Panc1 (cell line): ENCODE measurements around the gene REX1BD. TPM values are rescaled to one million over a fixed set of nuclear protein-coding genes. Genes with fewer than 3 reads are reported as not detected.
A peak's percentile ranks its signal among the peaks of the same experiment; 100 is the strongest.

ENCODE experiments used
- ATAC-seq: fragments of 200-7000 bp; cut with Tn5 transposase; 2 replicates; pipeline ENCODE4 v1.9.1; 2020; ENCODE audit warnings: mild to moderate bottlenecking, moderate library complexity
- BruUV-seq: library from RNA; stranded (reverse); fragments of 400-500 nt; replicated peaks from 2 replicates; lab custom pipeline; 2021; lab: Mats Ljungman, UMichigan
- CTCF ChIA-PET: fragments of 300-600 bp; sonication (Branson Sonifier 250); formaldehyde crosslinking; loops from one replicate; lab custom pipeline; 2022; ENCODE audit warnings: antibody characterized with exemption; lab: Charles Lee
- POLR2A ChIA-PET: fragments of 300-600 bp; sonication (Branson Sonifier 250); formaldehyde crosslinking; loops from one replicate; lab custom pipeline; 2022; ENCODE audit warnings: antibody characterized with exemption; lab: Charles Lee
- DNase-seq: peaks from one replicate; pipeline ENCODE4 v3.0.0-alpha.2; 2010; ENCODE audit warnings: low read depth, low spot score
- H3K27ac ChIP-seq: 2 replicates; pipeline ENCODE4 v1.5.1; 2011; ENCODE audit warnings: mild to moderate bottlenecking, low read length, inconsistent platforms
- H3K27me3 ChIP-seq: fragments of 200-500 bp; sonication (Bioruptor generic); 2 replicates; pipeline ENCODE4 v1.6.0; 2014; ENCODE audit warnings: low read length, inconsistent platforms; ENCODE audit not compliant: control insufficient read depth, insufficient read depth
- H3K36me3 ChIP-seq: fragments of 200-500 bp; sonication (Bioruptor generic); 2 replicates; pipeline ENCODE4 v1.5.1; 2014; ENCODE audit warnings: inconsistent platforms, mild to moderate bottlenecking, low read length, moderate library complexity; ENCODE audit not compliant: control insufficient read depth, insufficient read depth
- H3K4me1 ChIP-seq: 2 replicates; pipeline ENCODE4 v1.5.1; 2011; ENCODE audit warnings: inconsistent platforms, mild to moderate bottlenecking, low read length, moderate library complexity; ENCODE audit not compliant: control insufficient read depth, insufficient read depth
- H3K4me3 ChIP-seq, 2 experiments: 2 replicates each; pipeline ENCODE4 v1.5.1; 2011 to 2012; ENCODE audit warnings: low read depth in 2 of 2, low read length in 2 of 2, mild to moderate bottlenecking in 2 of 2, inconsistent platforms in 1 of 2, moderate library complexity in 1 of 2
- H3K9me3 ChIP-seq: fragments of 200-500 bp; sonication (Bioruptor generic); 2 replicates; pipeline ENCODE4 v1.5.1; 2014; ENCODE audit warnings: low read depth, mild to moderate bottlenecking, inconsistent platforms, low read length, moderate library complexity; ENCODE audit not compliant: control insufficient read depth, insufficient read depth
- POLR2AphosphoS5 ChIP-seq: IDR thresholded peaks from 2 replicates; pipeline ENCODE4 v1.6.1; 2012; ENCODE audit warnings: mild to moderate bottlenecking, low read depth, low read length, moderate library complexity
- SIN3A ChIP-seq: IDR thresholded peaks from 2 replicates; pipeline ENCODE4 v1.6.1; 2012; ENCODE audit warnings: low read depth, mild to moderate bottlenecking, low read length, moderate library complexity, borderline replicate concordance; ENCODE audit not compliant: insufficient read depth
- TCF7L2 ChIP-seq: IDR thresholded peaks from 2 replicates; pipeline ENCODE4 v1.6.1; 2011; ENCODE audit warnings: mild to moderate bottlenecking, low read depth, low read length, inconsistent platforms
- in situ Hi-C: cut with HindIII; loops from 2 replicates; pipeline ENCODE4 v1.10.0; 2016; ENCODE audit warnings: low sequenced_read_pairs, low pct_unique_long_range_greater_than_20kb
- intact Hi-C: fragments of 100-400 bp; cut with micrococcal nuclease; formaldehyde crosslinking; loops from one replicate; pipeline ENCODE4 v1.10.0; 2022; ENCODE audit not compliant: unreplicated experiment
- total RNA-seq: library from RNA; stranded (reverse); gene quantifications from one replicate; pipeline ENCODE4 v1.2.1, GENCODE V29; 2021; ENCODE audit not compliant: unreplicated experiment
- TF ChIP-seq, protein P1 (sequence below), 2 experiments: IDR thresholded peaks; 2 replicates each; pipeline ENCODE4 v1.6.1; 2011 to 2012; ENCODE audit warnings: low read depth in 2 of 2, control low read depth in 1 of 2, low read length in 1 of 2, mild to moderate bottlenecking in 1 of 2, moderate library complexity in 1 of 2; ENCODE audit not compliant: insufficient read depth in 1 of 2
- TF ChIP-seq, protein P2 (sequence below): fragments of 450-650 bp; IDR thresholded peaks from 2 replicates; pipeline ENCODE4 v1.5.1; 2017; ENCODE audit warnings: mild to moderate bottlenecking

The REX1BD gene
- total RNA-seq, 1 experiment from 2014 or later = 32.0 TPM

DNA sequence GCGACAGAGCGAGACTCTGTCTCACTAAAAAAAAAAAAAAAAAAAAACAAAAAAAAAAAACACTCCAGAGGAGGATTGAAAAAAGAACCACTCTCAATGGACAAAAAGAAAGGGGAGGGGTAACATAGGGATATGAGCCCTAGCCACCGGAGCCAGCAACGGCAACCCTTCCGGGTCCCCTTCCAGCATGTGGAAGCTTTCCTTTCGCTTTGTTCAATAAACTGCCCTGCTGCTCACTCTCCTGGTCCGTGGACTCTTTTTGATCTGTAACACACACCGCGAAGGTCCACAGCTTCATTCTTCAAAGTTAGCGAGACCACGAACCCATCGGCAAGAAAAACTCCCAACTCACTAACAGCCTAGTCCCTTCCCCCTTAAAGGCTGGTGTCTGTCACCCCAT lies 1.0 kb upstream of the REX1BD start:
- Histone ChIP-seq H3K4me1 (no peaks in the 10 kb centered on the region), H3K9me3 (no peaks in the 10 kb centered on the region), H3K4me3 (no peak overlapping the region), H3K27me3 (no peaks in the 10 kb centered on the region), H3K27ac (no peak overlapping the region), H3K36me3 (no peaks in the 10 kb centered on the region; the same call in 1 of the 2 replicates)
- ATAC-seq (no peak), DNase-seq (no peak)
- in situ Hi-C loops (no loop called here), intact Hi-C loops (no loop called here)
- CTCF ChIA-PET = interaction anchor here (0.6 kb wide), 1 partner anchor 87 kb away, joined by 3 read pairs; no protein-coding TSS in a partner anchor
- POLR2A ChIA-PET = no interaction called here
- no TSS peak for BruUV-seq
- TF ChIP-seq, protein P1, sequence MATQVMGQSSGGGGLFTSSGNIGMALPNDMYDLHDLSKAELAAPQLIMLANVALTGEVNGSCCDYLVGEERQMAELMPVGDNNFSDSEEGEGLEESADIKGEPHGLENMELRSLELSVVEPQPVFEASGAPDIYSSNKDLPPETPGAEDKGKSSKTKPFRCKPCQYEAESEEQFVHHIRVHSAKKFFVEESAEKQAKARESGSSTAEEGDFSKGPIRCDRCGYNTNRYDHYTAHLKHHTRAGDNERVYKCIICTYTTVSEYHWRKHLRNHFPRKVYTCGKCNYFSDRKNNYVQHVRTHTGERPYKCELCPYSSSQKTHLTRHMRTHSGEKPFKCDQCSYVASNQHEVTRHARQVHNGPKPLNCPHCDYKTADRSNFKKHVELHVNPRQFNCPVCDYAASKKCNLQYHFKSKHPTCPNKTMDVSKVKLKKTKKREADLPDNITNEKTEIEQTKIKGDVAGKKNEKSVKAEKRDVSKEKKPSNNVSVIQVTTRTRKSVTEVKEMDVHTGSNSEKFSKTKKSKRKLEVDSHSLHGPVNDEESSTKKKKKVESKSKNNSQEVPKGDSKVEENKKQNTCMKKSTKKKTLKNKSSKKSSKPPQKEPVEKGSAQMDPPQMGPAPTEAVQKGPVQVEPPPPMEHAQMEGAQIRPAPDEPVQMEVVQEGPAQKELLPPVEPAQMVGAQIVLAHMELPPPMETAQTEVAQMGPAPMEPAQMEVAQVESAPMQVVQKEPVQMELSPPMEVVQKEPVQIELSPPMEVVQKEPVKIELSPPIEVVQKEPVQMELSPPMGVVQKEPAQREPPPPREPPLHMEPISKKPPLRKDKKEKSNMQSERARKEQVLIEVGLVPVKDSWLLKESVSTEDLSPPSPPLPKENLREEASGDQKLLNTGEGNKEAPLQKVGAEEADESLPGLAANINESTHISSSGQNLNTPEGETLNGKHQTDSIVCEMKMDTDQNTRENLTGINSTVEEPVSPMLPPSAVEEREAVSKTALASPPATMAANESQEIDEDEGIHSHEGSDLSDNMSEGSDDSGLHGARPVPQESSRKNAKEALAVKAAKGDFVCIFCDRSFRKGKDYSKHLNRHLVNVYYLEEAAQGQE (IDR thresholded peaks at IDR 0.05; ENCODE audit: insufficient read depth in 1 of 2, low read depth in 2 of 2, low read length in 1 of 2) = no peak
- TF ChIP-seq, protein P2, sequence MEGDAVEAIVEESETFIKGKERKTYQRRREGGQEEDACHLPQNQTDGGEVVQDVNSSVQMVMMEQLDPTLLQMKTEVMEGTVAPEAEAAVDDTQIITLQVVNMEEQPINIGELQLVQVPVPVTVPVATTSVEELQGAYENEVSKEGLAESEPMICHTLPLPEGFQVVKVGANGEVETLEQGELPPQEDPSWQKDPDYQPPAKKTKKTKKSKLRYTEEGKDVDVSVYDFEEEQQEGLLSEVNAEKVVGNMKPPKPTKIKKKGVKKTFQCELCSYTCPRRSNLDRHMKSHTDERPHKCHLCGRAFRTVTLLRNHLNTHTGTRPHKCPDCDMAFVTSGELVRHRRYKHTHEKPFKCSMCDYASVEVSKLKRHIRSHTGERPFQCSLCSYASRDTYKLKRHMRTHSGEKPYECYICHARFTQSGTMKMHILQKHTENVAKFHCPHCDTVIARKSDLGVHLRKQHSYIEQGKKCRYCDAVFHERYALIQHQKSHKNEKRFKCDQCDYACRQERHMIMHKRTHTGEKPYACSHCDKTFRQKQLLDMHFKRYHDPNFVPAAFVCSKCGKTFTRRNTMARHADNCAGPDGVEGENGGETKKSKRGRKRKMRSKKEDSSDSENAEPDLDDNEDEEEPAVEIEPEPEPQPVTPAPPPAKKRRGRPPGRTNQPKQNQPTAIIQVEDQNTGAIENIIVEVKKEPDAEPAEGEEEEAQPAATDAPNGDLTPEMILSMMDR = no peak
- no peak for TF ChIP-seq POLR2AphosphoS5
- no peak for TF ChIP-seq SIN3A
- TF ChIP-seq TCF7L2 = no peak

DNA sequence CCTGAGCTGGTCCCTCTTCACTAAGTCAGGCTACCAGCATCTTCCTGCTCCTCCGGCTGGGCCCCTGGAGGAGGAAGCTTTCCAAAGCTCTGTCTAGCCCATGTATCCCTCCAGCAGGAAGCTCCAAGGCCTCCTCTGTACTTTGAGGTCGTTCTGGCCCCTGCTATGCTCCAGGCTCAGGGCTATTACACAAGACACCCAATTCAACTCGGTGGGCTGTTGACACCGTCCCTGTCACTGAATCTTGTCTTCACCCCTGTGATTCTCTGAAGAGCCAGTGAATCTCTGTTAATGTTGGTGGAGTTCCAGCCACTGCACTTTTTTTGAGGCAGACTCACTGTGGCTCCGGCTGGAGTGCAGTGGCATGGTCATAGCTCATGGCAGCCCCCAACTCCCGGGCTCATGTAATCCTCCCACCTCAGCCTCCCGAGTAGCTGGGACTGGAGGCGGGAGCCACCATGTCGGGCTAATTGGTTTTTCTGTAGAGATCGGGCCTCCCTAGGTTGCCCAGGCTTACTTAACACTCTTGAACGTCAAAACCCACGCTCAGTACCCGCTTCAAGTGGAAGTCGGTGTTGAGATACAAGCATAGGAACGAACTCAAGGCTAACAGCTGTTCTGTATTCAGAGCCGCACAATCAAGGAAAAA lies 512 bp upstream of the REX1BD start:
- TF ChIP-seq SIN3A = no peak
- TF ChIP-seq TCF7L2 = no peak
- TF ChIP-seq, protein P2 = no peak
- TF ChIP-seq, protein P1 (IDR thresholded peaks at IDR 0.05; ENCODE audit: insufficient read depth in 1 of 2, low read depth in 2 of 2, low read length in 1 of 2) = no peak
- no peak for TF ChIP-seq POLR2AphosphoS5
- peak overlapping the region; percentile 76 for H3K27ac ChIP-seq
- peak overlapping the region; percentile 65 to 70 for H3K4me3 ChIP-seq
- DNase-seq (no peak), ATAC-seq (no peak)
- H3K9me3 ChIP-seq = no peaks in the 10 kb centered on the region
- H3K4me1 ChIP-seq = no peaks in the 10 kb centered on the region
- no TSS peak for BruUV-seq
- no peaks in the 10 kb centered on the region; the same call in 1 of the 2 replicates for H3K36me3 ChIP-seq
- intact Hi-C loops = no loop called here
- ChIA-PET CTCF (interaction anchor here (0.6 to 0.7 kb wide), 3 partner anchors 87 to 284 kb away, joined by 3 to 6 read pairs (median 4); no protein-coding TSS in a partner anchor), POLR2A (no interaction called here)
- in situ Hi-C loops = no loop called here
- no peaks in the 10 kb centered on the region for H3K27me3 ChIP-seq
